Amygdala (tissue), 56 donors: Measurements from ENCODE around the gene PJA1.
A peak's percentile ranks its signal among the peaks of the same experiment; 100 is the strongest.

Source experiments
- DNase-seq, 56 donors: peaks; one replicate each; lab custom pipeline; 2025; lab: John Stamatoyannopoulos, UW

PJA1 gene

DNA sequence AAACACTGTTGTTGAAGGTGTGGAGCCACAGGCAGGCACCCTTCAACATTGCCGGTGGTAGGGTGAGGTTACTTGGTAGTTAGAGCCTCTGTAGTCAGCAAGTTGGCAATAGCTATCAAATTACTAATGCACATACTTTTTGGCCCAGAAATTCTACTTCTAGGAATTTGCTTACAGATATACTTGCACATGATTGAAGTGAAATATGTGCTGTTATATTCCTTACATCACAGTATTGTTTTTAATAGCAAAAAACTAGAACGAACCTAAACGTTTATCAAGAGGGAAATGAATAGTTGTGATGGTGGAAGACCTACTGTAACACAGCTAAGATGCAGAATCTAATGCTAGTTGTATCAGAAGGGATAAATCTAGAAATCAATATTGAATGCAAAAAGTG, 7.7 kb upstream of the PJA1 start:
- DNase-seq, result no peak

GRCh38 chrX:69170319-69170718, 5.1 kb upstream of the PJA1 start:
- DNase-seq, result no peak

- DNase-seq, result peak in 24 of 56 donors; percentile 1 to 45 (median 10)
Measured at GRCh38 chrX:69163936-69164741, 1.1 kb downstream of the PJA1 start.

DNA sequence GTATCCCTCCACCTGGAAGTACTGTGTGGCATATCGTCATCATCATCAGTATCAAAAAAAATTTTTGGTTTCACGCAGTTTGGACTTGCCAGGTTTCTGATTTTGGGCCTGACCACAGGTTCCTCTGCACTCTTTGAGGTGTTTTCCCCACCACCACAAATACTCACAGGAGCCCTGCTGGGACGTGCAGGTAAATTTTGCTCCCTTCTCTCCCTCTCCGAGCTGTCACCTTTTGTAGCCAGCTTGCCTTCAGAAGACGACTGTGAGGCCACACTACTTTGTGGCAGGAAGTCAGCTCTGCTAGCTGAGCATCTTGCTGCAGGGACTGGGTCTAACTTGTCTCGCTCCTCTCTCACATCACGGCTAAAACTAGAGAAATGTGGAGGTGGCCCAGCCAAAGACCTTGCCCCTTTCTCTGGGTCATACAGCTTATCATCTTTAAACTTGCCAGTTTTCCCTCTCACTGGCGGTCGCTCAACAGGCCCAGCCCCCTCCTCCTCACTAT, 2.8 kb downstream of the PJA1 start:
- no peak for DNase-seq

DNA sequence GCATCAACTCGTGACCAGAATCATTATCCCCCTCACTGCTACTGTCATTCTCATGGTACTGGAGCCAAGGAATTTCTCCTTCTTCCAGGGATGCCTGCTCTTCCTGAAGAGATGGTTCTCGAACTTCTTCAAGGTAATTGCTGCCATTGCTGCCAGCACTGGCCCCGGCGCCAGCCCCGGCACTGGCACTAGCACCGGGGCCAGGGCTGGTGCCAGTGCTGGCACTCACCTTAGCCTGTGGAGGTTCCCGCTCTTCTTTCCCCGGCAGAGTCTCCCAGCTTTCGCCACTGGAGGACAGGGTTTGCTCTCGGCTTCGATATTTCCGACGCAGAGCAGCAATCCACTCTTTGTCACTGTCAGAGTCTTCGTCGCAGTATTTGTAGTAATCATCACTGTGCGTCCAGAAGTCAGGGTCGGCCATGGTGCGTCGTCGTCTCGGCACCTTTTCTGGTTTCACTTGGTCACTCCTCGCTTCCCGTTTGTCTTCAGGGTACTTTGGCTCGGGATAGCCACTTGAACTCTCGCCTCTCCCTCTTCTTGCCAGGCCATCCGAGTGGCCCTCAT, 3.4 kb downstream of the PJA1 start:
- DNase-seq, result no peak

GRCh38 chrX:69161371-69161770, 3.9 kb downstream of the PJA1 start:
- DNase-seq, result no peak

DNA sequence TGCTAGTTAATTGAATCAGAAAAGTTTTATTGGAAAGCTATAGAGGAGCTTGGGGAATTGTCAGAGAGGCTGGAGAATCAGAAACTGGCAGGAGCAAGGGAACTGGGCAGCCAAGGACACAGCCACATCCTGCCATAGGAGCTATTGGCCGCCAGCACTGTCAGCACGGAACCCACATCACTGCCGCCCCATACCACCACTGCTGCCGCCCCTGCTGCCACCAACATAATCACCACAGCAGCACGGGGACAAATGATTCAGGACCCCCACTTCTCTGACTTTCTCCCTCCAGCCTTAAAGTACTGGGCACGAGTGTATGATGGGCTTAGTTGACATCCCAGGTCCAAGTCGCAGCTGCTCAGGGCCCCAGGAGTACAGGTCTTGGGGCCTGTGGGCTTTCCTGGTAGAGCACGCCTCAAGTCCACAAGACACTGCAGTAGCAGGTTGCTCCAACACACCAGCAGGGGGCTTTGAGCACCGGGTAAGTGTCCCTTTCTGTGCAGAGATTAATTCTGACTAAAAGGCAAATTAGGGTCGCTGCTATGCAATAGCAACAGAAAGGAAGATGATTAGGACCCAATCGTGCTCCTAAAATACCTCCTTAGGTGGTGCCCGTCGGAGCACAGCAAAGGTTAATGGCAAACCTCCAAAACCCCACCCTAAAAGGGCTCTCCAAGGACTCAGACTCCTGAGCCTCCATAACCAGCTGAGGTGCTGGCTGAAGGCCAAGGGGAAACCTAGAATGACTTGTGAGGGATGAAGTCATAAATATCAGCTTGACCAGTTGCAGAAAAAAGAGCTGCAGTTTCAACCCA, 6.9 kb downstream of the PJA1 start:
- peak in 7 of 56 donors; percentile 2 to 53 (median 11) for DNase-seq

- no peak for DNase-seq
Measured at GRCh38 chrX:69156638-69157037, 8.6 kb downstream of the PJA1 start.

GRCh38 chrX:69155786-69156520, 9.3 kb downstream of the PJA1 start:
- DNase-seq, result no peak

DNA sequence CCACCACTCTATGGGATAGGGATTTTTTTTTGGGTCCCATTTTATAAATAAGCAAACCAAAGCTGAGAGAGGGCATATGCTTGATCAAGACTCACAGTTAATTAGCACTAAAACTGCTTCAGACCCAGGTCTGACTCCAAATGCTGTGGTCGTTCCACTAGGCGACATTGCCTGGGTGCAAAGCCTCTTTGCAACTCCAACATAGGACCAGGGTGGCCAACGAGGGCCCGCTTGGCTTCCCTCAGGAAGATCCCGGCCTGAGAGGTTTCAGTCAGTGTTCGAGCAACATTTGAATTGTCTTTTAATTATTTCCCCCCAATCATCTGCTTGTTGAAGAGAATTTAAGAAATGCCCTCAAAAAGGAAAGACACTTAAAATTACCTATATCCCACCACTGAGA, 11.2 kb downstream of the PJA1 start:
- no peak for DNase-seq

- DNase-seq, result peak in 46 of 56 donors; percentile 4 to 88 (median 63)
Measured at GRCh38 chrX:69153060-69153730, 12.1 kb downstream of the PJA1 start.

DNA sequence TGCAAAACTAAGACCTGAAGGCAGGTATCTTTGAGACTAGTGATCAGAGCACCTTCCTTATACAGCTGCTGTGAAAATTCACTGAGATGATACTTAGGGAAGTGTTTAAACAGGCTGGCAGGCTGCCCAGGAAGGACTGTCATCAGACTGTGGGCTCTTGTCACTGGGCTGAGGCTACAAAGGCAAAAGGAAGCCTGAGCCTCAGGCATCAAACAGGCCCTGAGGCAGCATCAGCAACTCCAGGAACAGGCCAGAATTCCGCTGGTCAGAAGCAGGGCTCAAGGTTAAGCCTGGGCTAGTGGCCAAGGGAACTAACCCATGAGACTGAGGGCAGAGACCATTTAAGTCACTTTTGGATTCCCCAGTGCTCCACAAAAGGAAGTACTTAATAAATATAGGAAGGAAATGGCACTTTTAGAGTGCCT, 12.8 kb downstream of the PJA1 start:
- DNase-seq, result peak in 14 of 56 donors; percentile 3 to 50 (median 14)

DNA sequence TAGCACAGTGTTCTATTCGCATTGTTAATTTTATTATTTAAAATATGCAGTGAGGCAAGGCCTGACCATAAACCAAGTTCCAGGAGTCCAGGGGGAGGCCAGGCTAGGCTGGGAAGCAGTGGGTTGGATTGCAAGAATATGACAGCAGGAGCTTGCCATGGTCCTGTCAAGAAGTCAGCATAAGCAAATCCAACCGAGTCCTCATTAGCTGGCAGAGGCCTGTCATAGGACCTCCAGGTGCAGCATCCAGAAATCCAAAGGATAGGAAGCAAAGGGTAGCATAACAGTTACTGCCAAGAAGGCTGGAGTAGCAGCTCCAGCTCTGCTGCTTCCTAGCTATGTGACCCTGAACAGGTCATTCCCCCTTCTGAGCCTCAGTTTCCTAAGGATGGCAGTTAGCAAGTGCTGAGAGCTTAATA, 13.4 kb downstream of the PJA1 start:
- no peak for DNase-seq

DNA sequence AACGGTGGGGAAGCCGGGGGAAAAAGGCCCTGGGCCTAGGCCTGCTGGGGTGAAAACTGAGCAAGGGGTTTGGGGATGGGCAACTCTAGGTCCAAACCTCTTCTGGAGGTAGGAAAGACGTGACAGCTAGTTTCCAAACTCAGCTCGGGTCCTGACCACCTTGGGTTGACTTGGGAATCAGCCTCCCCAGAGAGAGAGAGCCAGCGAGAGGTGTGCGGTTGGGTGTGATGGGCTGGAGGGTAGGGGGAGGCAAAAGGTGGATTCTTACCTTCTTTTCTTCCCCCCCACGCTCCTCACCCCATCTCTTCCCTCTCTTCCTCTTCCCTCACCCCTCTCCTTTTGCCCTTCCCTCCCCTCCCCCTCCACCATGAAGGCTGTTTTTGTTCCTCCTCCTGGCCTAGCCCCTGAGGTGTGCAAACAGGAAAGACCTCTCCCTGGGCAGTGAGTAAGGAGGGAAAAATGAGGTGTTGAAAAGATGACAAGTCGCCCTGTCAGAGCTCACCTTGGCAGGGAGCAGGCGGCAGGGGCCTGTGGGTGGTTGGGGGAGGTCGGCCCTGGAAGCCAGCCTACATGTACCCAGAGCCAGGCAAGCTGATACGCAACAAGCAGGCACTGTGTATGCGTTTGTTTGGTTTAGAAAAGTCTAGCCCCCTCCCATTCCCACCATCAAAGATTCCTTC, 14.8 kb downstream of the PJA1 start:
- no peak for DNase-seq

DNA sequence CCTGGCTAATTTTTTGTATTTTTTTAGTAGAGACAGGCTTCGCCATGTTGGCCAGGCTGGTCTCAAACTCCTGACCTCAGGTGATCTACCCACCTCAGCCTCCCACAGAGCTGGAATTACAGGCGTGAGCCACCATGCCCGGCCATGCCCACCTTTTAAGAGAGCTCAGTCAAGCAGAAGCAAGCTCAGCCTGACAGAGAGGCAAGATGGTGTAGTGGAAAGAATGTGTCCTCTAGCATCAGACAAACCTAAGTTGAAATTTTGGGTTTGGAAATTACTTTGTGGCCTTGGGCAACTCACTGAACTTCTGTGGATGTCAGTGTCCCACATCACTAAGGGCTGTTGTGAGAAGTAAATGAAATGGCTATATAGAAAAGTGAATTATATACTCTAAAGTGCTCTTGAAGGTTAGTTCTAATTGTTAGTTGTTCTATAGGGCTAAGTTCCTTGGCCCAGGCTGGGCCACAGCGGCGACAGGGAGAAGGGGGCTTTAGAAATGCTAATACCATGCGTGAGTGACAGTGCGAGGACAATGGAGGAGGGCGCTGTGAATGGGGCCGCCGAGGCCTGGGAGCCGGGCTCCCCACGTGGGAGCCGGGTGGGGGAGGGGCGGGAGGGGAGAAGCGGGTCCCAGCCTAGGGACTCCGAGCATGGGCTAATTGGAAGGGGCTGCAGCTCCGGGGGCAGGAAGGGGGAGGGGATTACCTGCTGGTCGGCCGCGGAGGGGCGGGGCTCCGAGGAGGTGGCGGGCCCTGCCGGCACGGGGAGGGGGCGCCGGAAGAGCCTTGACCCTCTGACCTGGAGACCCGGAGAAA, 15.6 kb downstream of the PJA1 start:
- DNase-seq, result no peak

GRCh38 chrX:69148946-69149345, 16.3 kb downstream of the PJA1 start:
- DNase-seq, result no peak

GRCh38 chrX:69146739-69147138, 18.5 kb downstream of the PJA1 start:
- no peak for DNase-seq

DNA sequence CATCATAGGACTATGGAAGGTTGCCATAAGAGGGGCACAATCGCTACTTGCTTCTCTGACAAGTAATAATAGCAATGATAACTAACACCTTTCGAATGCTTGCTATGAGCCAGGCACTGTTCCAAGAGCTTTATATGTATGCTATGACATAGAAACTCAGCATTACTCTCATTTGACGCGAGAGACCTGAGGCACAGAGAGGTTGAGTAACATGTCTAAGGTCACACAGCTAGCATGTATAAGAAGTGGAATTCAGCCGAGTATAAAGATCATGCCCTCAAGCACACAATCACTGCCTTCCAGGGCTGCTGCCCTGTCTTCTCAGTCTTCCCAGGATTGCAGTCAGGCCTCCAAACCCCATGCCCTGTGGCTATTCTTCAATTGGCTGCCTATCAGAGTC, 19.5 kb downstream of the PJA1 start:
- no peak for DNase-seq
